ENCODE measurements around the gene ATF3. TPM values are rescaled to one million over a fixed set of nuclear protein-coding genes. Genes with fewer than 3 reads are reported as not detected.

Gene ATF3
- polyA plus RNA-seq, 3 donors = 10.4 to 227 (median 13.3) TPM

GRCh38 chr1:212647004-212647403, 38.4 kb downstream of the ATF3 start:
- intact Hi-C loops (cut with micrococcal nuclease) = no loop called here
- peaks cover 13% of the 10 kb centered on the region for H3K4me1 Mint-ChIP-seq
- Histone ChIP-seq H3K79me2 (ENCODE audit: insufficient read depth, low read length) (no peaks in the 10 kb centered on the region), H3K9me3 (replicated peaks in 1 of 2; ENCODE audit: control insufficient read depth in 1 of 2, insufficient read depth in 1 of 2, low read length in 2 of 2) (no peaks in the 10 kb centered on the region), H2AFZ (ENCODE audit: insufficient read depth, low read depth, low read length, poor library complexity, severe bottlenecking) (no peak overlapping the region), H3K27ac (ENCODE audit: low read depth in 1 of 2, low read length in 2 of 2) (no peak overlapping the region), H3K4me2 (replicated peaks; ENCODE audit: extremely low read depth, low read length, poor library complexity, severe bottlenecking) (no peak overlapping the region), H3K9ac (ENCODE audit: insufficient read depth, low read length, poor library complexity, severe bottlenecking) (no peak overlapping the region), H3K4me3 (replicated peaks in 1 of 3; ENCODE audit: low read depth in 2 of 3, low read length in 3 of 3) (no peak overlapping the region), H3K4me1 (ENCODE audit: control insufficient read depth in 1 of 2, insufficient read depth in 2 of 2, low read length in 2 of 2) (peaks cover 0 to 4% of the 10 kb centered on the region in 2 donors), H3K36me3 (replicated peaks in 1 of 2; ENCODE audit: control insufficient read depth in 1 of 2, insufficient read depth in 2 of 2, low read length in 2 of 2) (no peaks in the 10 kb centered on the region), H4K20me1 (ENCODE audit: insufficient read depth, low read length) (no peaks in the 10 kb centered on the region), H3K27me3 (ENCODE audit: control insufficient read depth in 2 of 2, insufficient read depth in 2 of 2, low read length in 2 of 2) (no peaks in the 10 kb centered on the region)
- no peak overlapping the region for H3K27ac Mint-ChIP-seq
- no peaks in the 10 kb centered on the region for H3K36me3 Mint-ChIP-seq
- 99% methylated on average over 10 of the region's 11 CpGs for WGBS (ENCODE audit: insufficient coverage)
- TF ChIP-seq, protein P1, sequence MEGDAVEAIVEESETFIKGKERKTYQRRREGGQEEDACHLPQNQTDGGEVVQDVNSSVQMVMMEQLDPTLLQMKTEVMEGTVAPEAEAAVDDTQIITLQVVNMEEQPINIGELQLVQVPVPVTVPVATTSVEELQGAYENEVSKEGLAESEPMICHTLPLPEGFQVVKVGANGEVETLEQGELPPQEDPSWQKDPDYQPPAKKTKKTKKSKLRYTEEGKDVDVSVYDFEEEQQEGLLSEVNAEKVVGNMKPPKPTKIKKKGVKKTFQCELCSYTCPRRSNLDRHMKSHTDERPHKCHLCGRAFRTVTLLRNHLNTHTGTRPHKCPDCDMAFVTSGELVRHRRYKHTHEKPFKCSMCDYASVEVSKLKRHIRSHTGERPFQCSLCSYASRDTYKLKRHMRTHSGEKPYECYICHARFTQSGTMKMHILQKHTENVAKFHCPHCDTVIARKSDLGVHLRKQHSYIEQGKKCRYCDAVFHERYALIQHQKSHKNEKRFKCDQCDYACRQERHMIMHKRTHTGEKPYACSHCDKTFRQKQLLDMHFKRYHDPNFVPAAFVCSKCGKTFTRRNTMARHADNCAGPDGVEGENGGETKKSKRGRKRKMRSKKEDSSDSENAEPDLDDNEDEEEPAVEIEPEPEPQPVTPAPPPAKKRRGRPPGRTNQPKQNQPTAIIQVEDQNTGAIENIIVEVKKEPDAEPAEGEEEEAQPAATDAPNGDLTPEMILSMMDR (IDR thresholded peaks at IDR 0.05) = no peak
- H3K27me3 Mint-ChIP-seq (ENCODE audit: low read depth in 3 of 3) = peaks cover 0 to 2% (median 0%) of the 10 kb centered on the region in 3 donors
- DNase-seq = no peak
- no peaks in the 10 kb centered on the region for H3K9me3 Mint-ChIP-seq
- H3K4me3 Mint-ChIP-seq = no peak overlapping the region

GRCh38 chr1:212648431-212648830, 39.9 kb downstream of the ATF3 start:
- H3K4me1 Mint-ChIP-seq = peaks cover 13% of the 10 kb centered on the region
- H3K4me2 ChIP-seq (replicated peaks; ENCODE audit: extremely low read depth, low read length, poor library complexity, severe bottlenecking) = no peak overlapping the region
- peaks cover 0 to 2% (median 0%) of the 10 kb centered on the region in 3 donors for H3K27me3 Mint-ChIP-seq (ENCODE audit: low read depth in 3 of 3)
- DNase-seq = no peak
- H3K36me3 ChIP-seq (replicated peaks in 1 of 2; ENCODE audit: control insufficient read depth in 1 of 2, insufficient read depth in 2 of 2, low read length in 2 of 2) = no peaks in the 10 kb centered on the region
- H3K4me3 ChIP-seq (replicated peaks in 1 of 3; ENCODE audit: low read depth in 2 of 3, low read length in 3 of 3) = no peak overlapping the region
- 89% methylated on average over 1 of the region's 3 CpGs for WGBS (ENCODE audit: insufficient coverage)
- H3K4me3 Mint-ChIP-seq = no peak overlapping the region
- H3K79me2 ChIP-seq (ENCODE audit: insufficient read depth, low read length) = no peaks in the 10 kb centered on the region
- H3K4me1 ChIP-seq (ENCODE audit: control insufficient read depth in 1 of 2, insufficient read depth in 2 of 2, low read length in 2 of 2) = peaks cover 0 to 4% of the 10 kb centered on the region in 2 donors
- no peak overlapping the region for H3K9ac ChIP-seq (ENCODE audit: insufficient read depth, low read length, poor library complexity, severe bottlenecking)
- H3K27ac ChIP-seq (ENCODE audit: low read depth in 1 of 2, low read length in 2 of 2) = no peak overlapping the region
- peaks cover 0 to 2% (median 0%) of the 10 kb centered on the region in 7 donors for H3K9me3 Mint-ChIP-seq
- no peaks in the 10 kb centered on the region for H3K9me3 ChIP-seq (replicated peaks in 1 of 2; ENCODE audit: control insufficient read depth in 1 of 2, insufficient read depth in 1 of 2, low read length in 2 of 2)
- no peak overlapping the region for H2AFZ ChIP-seq (ENCODE audit: insufficient read depth, low read depth, low read length, poor library complexity, severe bottlenecking)
- no peaks in the 10 kb centered on the region for H3K36me3 Mint-ChIP-seq
- no peaks in the 10 kb centered on the region for H3K27me3 ChIP-seq (ENCODE audit: control insufficient read depth in 2 of 2, insufficient read depth in 2 of 2, low read length in 2 of 2)
- no peaks in the 10 kb centered on the region for H4K20me1 ChIP-seq (ENCODE audit: insufficient read depth, low read length)
- intact Hi-C loops (cut with micrococcal nuclease) = no loop called here
- no peak overlapping the region for H3K27ac Mint-ChIP-seq
- TF ChIP-seq, protein P1 (IDR thresholded peaks at IDR 0.05) = no peak
